Prostate gland (tissue), 2 donors: ENCODE measurements around the gene DIS3L2. TPM values are rescaled to one million over a fixed set of nuclear protein-coding genes. Genes with fewer than 3 reads are reported as not detected.
"Not testable (repeated sequence)": the region's sequence is repeated elsewhere in the genome, so short reads cannot be mapped to it uniquely, and the experiment has no call there.

Experiments
- DNase-seq: peaks from one replicate; pipeline ENCODE4 v3.0.0-alpha.2; 2019; ENCODE audit warnings: low spot score
- H3K27ac ChIP-seq, 2 donors: fragments of 200-600 bp; sonication (generic); 2 replicates each; pipeline ENCODE4 v1.5.1; 2017 to 2019
- H3K27me3 ChIP-seq: fragments of 200-600 bp; sonication (generic); replicated peaks from 2 replicates; pipeline ENCODE4 v1.5.1; 2019; ENCODE audit not compliant: insufficient read depth
- H3K36me3 ChIP-seq, 2 donors: fragments of 200-600 bp; sonication (generic); 1 replicate in 1 of 2; 2 replicates in 1 of 2; pipeline versions ENCODE4 v1.5.1 to v1.8.1; 2017 to 2019
- H3K4me1 ChIP-seq: fragments of 200-600 bp; sonication (generic); replicated peaks from 2 replicates; pipeline ENCODE4 v1.5.1; 2019
- H3K4me3 ChIP-seq, 2 donors: fragments of 200-600 bp; sonication (generic); 2 replicates each; pipeline ENCODE4 v1.5.1; 2017 to 2019
- H3K9me3 ChIP-seq: fragments of 200-600 bp; sonication (generic); 2 replicates; pipeline ENCODE4 v1.5.1; 2017
- CTCF ChIP-seq, 4 experiments: fragments of 200-600 bp in 2 of 4; fragments of 450-650 bp in 2 of 4; sonication (generic) in 2 of 4; IDR thresholded peaks; 1 replicate in 3 of 4; 2 replicates in 1 of 4; pipeline ENCODE4 v1.5.1; 2016 to 2019; ENCODE audit warnings: antibody characterized with exemption in 4 of 4, mild to moderate bottlenecking in 2 of 4, moderate library complexity in 2 of 4
- POLR2A ChIP-seq: fragments of 450-650 bp; IDR thresholded peaks from one replicate; pipeline ENCODE4 v1.6.1; 2016; ENCODE audit warnings: antibody characterized with exemption, mild to moderate bottlenecking
- POLR2AphosphoS5 ChIP-seq: sonication (generic); formaldehyde crosslinking; IDR thresholded peaks from one replicate; pipeline ENCODE4 v1.6.1; 2017; ENCODE audit warnings: antibody characterized with exemption
- WGBS: methylation state at CpG from one replicate; pipeline ENCODE4 v1.1.5; 2018; 5-methylcytosine and 5-hydroxymethylcytosine counted together
- intact Hi-C: fragments of 100-400 bp; cut with DNase I; formaldehyde crosslinking; loops from one replicate; pipeline ENCODE4 v1.14.2; 2022
- total RNA-seq, 2 donors: library from RNA; depleted of rRNA; stranded (reverse); fragments of >200 nt; gene quantifications; one replicate each; pipeline ENCODE4 v1.1.0, GENCODE V29; 2016

The DIS3L2 gene
- total RNA-seq, 2 donors from 2014 or later = 30.1 to 71.3 TPM

GRCh38 chr2:232335859-232336215 lies 374.3 kb downstream of the DIS3L2 start:
- WGBS = 88% methylated on average over 4 of the region's 4 CpGs
- Histone ChIP-seq H3K36me3 (no peaks in the 10 kb centered on the region), H3K27me3 (no peaks in the 10 kb centered on the region), H3K4me1 (no peaks in the 10 kb centered on the region), H3K27ac (no peak overlapping the region), H3K9me3 (no peaks in the 10 kb centered on the region), H3K4me3 (no peak overlapping the region)
- intact Hi-C loops = no loop called here
- no peak for TF ChIP-seq POLR2A
- no peak for TF ChIP-seq CTCF (IDR thresholded peaks at IDR 0.05)
- no peak for TF ChIP-seq POLR2AphosphoS5
- no peak for DNase-seq

- no peak for DNase-seq
- WGBS = 95% methylated on average over 15 of the region's 15 CpGs
- no peaks in the 10 kb centered on the region for H3K27me3 ChIP-seq
- TF ChIP-seq POLR2A = no peak
- no peak for TF ChIP-seq CTCF (IDR thresholded peaks at IDR 0.05)
- TF ChIP-seq POLR2AphosphoS5 = no peak
- no peaks in the 10 kb centered on the region for H3K36me3 ChIP-seq
- H3K4me1 ChIP-seq = no peaks in the 10 kb centered on the region
- intact Hi-C loops = no loop called here
- no peak overlapping the region for H3K27ac ChIP-seq
- no peaks in the 10 kb centered on the region for H3K9me3 ChIP-seq
- H3K4me3 ChIP-seq = no peak overlapping the region
Measured at GRCh38 chr2:232336241-232336736, 374.8 kb downstream of the DIS3L2 start.

- intact Hi-C loops = no loop called here
- TF ChIP-seq POLR2A (no peak), CTCF (IDR thresholded peaks at IDR 0.05) (no peak), POLR2AphosphoS5 (no peak)
- no peaks in the 10 kb centered on the region for H3K27me3 ChIP-seq
- no peak overlapping the region for H3K27ac ChIP-seq
- H3K4me3 ChIP-seq = no peak overlapping the region
- no peak for DNase-seq
- H3K4me1 ChIP-seq = no peaks in the 10 kb centered on the region
- no peaks in the 10 kb centered on the region for H3K9me3 ChIP-seq
- WGBS = 80% methylated on average over 7 of the region's 18 CpGs
- H3K36me3 ChIP-seq = no peaks in the 10 kb centered on the region
Measured at GRCh38 chr2:232336981-232337720, 375.6 kb downstream of the DIS3L2 start.

- H3K36me3 ChIP-seq, H3K4me3 ChIP-seq, H3K27me3 ChIP-seq, H3K4me1 ChIP-seq, DNase-seq, H3K27ac ChIP-seq, intact Hi-C loops, H3K9me3 ChIP-seq: not testable (repeated sequence)
- 93% methylated on average over 7 of the region's 16 CpGs for WGBS
Measured at GRCh38 chr2:232338094-232338758, 376.7 kb downstream of the DIS3L2 start.

GRCh38 chr2:232338759-232339106 lies 377.2 kb downstream of the DIS3L2 start:
- TF ChIP-seq POLR2AphosphoS5 = no peak
- TF ChIP-seq POLR2A = no peak
- no peak for TF ChIP-seq CTCF (IDR thresholded peaks at IDR 0.05)
- H3K27me3 ChIP-seq = no peaks in the 10 kb centered on the region
- H3K4me1 ChIP-seq = no peaks in the 10 kb centered on the region
- intact Hi-C loops = no loop called here
- H3K36me3 ChIP-seq = no peaks in the 10 kb centered on the region
- no peaks in the 10 kb centered on the region for H3K9me3 ChIP-seq
- no peak for DNase-seq
- 85% methylated on average over 7 of the region's 7 CpGs for WGBS
- H3K27ac ChIP-seq = no peak overlapping the region
- H3K4me3 ChIP-seq = no peak overlapping the region
